Esophagus muscularis mucosa (tissue), 3 donors: Measurements from ENCODE around the gene PPARA.

Experiments
- POLR2A ChIP-seq: fragments of 450-650 bp; IDR thresholded peaks from one replicate; pipeline ENCODE4 v1.6.1; 2017; ENCODE audit warnings: antibody characterized with exemption, moderate library complexity, mild to moderate bottlenecking, low read depth
- POLR2AphosphoS5 ChIP-seq, 2 donors: sonication (generic); formaldehyde crosslinking; IDR thresholded peaks; one replicate each; pipeline ENCODE4 v1.6.1; 2017; ENCODE audit warnings: antibody characterized with exemption in 2 of 2
- TF ChIP-seq, protein P1 (sequence below), 3 experiments: fragments of 200-600 bp in 2 of 3; fragments of 450-650 bp in 1 of 3; sonication (generic) in 2 of 3; IDR thresholded peaks; one replicate each; pipeline ENCODE4 v1.5.1; 2017 to 2019; ENCODE audit warnings: antibody characterized with exemption in 3 of 3, mild to moderate bottlenecking in 2 of 3, moderate library complexity in 1 of 3

DNA sequence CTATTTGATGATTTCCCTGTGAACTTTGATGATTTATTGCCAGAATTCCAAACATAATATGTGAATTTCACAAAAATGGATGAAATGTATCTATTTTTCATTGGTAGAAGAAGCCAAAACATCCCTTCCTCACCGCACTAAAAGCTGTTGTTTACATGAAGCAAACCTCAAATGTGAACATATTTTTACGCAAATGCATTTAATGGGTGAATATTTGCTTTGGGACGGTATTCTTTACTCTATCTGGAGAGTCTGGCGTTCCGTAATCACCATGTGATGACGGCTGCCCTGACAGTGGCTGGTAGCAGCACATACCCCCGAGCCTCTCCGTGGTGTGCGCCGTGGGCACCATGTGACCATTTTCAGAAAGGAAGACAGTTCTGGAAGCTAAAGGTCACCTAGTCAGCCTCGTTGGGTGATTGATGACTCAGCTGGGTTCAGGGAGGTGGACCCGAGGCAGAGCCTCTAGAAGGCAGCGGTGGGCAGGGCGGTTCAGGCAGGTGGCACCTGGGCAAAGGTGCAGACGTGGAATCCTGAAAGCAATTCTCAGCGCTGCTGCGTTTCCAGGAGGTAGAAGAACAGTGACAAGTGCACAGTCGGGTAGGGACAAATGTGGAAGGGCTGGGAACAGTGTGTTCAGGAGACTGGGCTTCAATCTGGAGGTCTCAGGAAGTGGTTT, 45.3 kb downstream of the PPARA start:
- TF ChIP-seq, protein P1, sequence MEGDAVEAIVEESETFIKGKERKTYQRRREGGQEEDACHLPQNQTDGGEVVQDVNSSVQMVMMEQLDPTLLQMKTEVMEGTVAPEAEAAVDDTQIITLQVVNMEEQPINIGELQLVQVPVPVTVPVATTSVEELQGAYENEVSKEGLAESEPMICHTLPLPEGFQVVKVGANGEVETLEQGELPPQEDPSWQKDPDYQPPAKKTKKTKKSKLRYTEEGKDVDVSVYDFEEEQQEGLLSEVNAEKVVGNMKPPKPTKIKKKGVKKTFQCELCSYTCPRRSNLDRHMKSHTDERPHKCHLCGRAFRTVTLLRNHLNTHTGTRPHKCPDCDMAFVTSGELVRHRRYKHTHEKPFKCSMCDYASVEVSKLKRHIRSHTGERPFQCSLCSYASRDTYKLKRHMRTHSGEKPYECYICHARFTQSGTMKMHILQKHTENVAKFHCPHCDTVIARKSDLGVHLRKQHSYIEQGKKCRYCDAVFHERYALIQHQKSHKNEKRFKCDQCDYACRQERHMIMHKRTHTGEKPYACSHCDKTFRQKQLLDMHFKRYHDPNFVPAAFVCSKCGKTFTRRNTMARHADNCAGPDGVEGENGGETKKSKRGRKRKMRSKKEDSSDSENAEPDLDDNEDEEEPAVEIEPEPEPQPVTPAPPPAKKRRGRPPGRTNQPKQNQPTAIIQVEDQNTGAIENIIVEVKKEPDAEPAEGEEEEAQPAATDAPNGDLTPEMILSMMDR (IDR thresholded peaks at IDR 0.05) = no peak
- TF ChIP-seq POLR2A (no peak), POLR2AphosphoS5 (IDR thresholded peaks at IDR 0.05) (no peak)
